ENCODE measurements around the gene PTPRN2.
A peak's percentile ranks its signal among the peaks of the same experiment; 100 is the strongest.

Gene PTPRN2

DNA sequence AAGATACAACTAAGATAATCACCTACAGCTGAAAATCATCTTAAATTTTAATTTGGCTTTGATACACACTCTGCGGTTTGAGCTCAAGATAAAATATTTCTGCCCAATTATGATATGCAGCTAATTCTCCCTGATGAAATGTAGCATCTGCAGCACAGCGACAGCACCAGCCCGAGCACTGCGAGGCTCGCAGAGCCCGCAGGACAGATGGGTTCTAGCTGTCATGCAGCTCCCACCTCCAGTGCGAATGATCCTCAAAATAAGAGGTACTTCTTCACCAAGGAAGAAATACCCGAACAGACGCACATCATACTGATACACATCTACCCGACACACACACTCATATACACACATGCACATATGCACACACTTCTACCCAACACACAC, 457.6 kb downstream of the PTPRN2 start:
- no peak overlapping the region for H2BK5ac ChIP-seq (ENCODE audit: low read length)
- H3K79me1 ChIP-seq (ENCODE audit: low read length) = no peaks in the 10 kb centered on the region
- no peak overlapping the region for H3K23ac ChIP-seq (ENCODE audit: low read length)
- no peak overlapping the region for H3K4me2 ChIP-seq (ENCODE audit: low read length)
- no peak overlapping the region for H3K56ac ChIP-seq (ENCODE audit: low read length)
- WGBS (ENCODE audit: extremely low coverage, insufficient coverage, low lambda C conversion rate) = no CpG with 5 or more reads among the region's 10 CpGs
- no peak overlapping the region for H3K9ac ChIP-seq (ENCODE audit: low read length)
- no peak overlapping the region for H2BK15ac ChIP-seq (replicated peaks; ENCODE audit: low read depth)
- no peak overlapping the region for H3K18ac ChIP-seq (ENCODE audit: low read length)
- no peak overlapping the region for H3K4me3 ChIP-seq (ENCODE audit: low read length)
- DNase-seq = no peak
- no peak overlapping the region for H4K8ac ChIP-seq (ENCODE audit: low read depth, low read length)
- no peak overlapping the region for H3K4ac ChIP-seq (ENCODE audit: low read depth, low read length)
- no peaks in the 10 kb centered on the region for H3K36me3 ChIP-seq (ENCODE audit: control insufficient read depth, insufficient read depth, low read length)
- no peaks in the 10 kb centered on the region for H3K4me1 ChIP-seq (ENCODE audit: control insufficient read depth, low read depth, low read length)
- no peaks in the 10 kb centered on the region for H3K27me3 ChIP-seq (ENCODE audit: insufficient read depth, low read length, poor library complexity)
- no peak overlapping the region for H2AK5ac ChIP-seq (ENCODE audit: low read length)
- H4K5ac ChIP-seq (ENCODE audit: low read length) = no peak overlapping the region
- H3K27ac ChIP-seq (ENCODE audit: low read depth, low read length) = no peak overlapping the region
- H2BK120ac ChIP-seq (ENCODE audit: low read depth, low read length) = no peak overlapping the region
- H3K79me2 ChIP-seq (ENCODE audit: control insufficient read depth, insufficient read depth, low read length) = no peaks in the 10 kb centered on the region

DNA sequence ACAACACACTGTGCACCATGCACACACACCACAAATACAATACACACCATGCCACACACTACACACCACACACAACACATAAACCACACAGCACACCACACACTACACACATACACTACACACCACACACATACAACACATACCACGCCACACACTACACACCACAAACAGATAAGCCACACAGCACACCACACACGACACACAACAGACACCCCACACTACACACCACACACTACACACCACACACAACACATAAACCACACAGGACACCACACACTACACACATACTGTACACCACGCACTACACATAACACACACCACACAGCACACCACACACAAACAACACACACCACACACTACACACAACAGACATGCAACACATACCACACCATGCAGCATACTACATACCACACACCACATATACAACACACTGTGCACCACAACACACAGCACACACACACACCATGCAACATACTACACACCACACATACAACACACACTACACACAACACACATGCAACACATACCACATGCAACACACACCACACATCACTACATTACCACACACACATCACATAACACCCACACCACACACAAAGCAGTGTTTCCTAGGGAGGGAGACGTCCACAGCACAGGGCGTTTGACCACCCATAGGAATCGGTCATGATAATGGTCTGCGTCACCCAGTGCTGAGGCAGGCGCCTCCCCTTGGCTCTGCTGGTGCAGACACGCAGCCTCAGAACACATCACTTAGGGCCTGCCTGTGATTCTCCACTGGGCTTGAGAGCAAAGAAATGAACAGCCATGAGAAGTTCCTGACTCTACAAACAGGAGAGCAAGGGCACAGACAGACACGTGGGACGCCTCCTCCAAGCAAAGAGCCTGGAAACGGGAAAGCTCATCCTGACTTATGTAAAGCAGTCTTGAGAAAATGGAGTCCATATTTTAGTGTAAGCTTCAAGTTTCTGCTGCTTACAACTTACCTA, 458.3 kb downstream of the PTPRN2 start:
- Histone ChIP-seq H4K8ac (ENCODE audit: low read depth, low read length) (no peak overlapping the region), H3K56ac (ENCODE audit: low read length) (no peak overlapping the region), H3K4ac (ENCODE audit: low read depth, low read length) (no peak overlapping the region), H3K27ac (ENCODE audit: low read depth, low read length) (no peak overlapping the region), H3K9ac (ENCODE audit: low read length) (no peak overlapping the region), H2AK5ac (ENCODE audit: low read length) (no peak overlapping the region), H3K4me1 (ENCODE audit: control insufficient read depth, low read depth, low read length) (no peaks in the 10 kb centered on the region), H2BK5ac (ENCODE audit: low read length) (no peak overlapping the region), H3K27me3 (ENCODE audit: insufficient read depth, low read length, poor library complexity) (no peaks in the 10 kb centered on the region), H3K4me2 (ENCODE audit: low read length) (no peak overlapping the region), H3K79me1 (ENCODE audit: low read length) (no peaks in the 10 kb centered on the region), H3K23ac (ENCODE audit: low read length) (no peak overlapping the region), H4K5ac (ENCODE audit: low read length) (no peak overlapping the region), H3K18ac (ENCODE audit: low read length) (no peak overlapping the region), H2BK15ac (replicated peaks; ENCODE audit: low read depth) (no peak overlapping the region), H3K4me3 (ENCODE audit: low read length) (no peak overlapping the region), H3K79me2 (ENCODE audit: control insufficient read depth, insufficient read depth, low read length) (no peaks in the 10 kb centered on the region), H3K36me3 (ENCODE audit: control insufficient read depth, insufficient read depth, low read length) (no peaks in the 10 kb centered on the region), H2BK120ac (ENCODE audit: low read depth, low read length) (no peak overlapping the region)
- DNase-seq = no peak
- 100% methylated on average over 1 of the region's 12 CpGs for WGBS (ENCODE audit: extremely low coverage, insufficient coverage, low lambda C conversion rate)

DNA sequence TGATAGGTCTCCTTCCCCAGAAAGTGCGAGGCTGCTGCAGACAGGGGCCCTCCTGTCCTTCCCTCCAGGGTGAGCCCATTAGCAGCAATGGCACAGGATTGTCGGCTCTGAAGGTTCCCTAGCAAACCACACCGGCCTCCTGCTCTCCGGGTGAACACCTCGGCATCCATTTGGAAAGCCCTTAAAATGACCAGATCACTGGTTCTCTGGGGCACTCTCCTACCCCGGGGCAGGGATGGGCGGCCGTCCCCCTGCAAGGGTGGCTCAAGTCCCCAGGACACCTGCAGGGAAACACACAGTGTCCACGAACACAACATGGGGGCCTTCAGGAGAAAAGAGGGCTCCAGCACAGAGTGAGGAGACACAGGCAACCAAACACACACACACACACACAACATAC, 459.1 kb downstream of the PTPRN2 start:
- no peak overlapping the region for H3K4me2 ChIP-seq (ENCODE audit: low read length)
- H2BK15ac ChIP-seq (replicated peaks; ENCODE audit: low read depth) = no peak overlapping the region
- no peak overlapping the region for H4K5ac ChIP-seq (ENCODE audit: low read length)
- H3K18ac ChIP-seq (ENCODE audit: low read length) = no peak overlapping the region
- no peaks in the 10 kb centered on the region for H3K27me3 ChIP-seq (ENCODE audit: insufficient read depth, low read length, poor library complexity)
- H3K79me2 ChIP-seq (ENCODE audit: control insufficient read depth, insufficient read depth, low read length) = no peaks in the 10 kb centered on the region
- no peaks in the 10 kb centered on the region for H3K36me3 ChIP-seq (ENCODE audit: control insufficient read depth, insufficient read depth, low read length)
- H2AK5ac ChIP-seq (ENCODE audit: low read length) = no peak overlapping the region
- no CpG with 5 or more reads among the region's 9 CpGs for WGBS (ENCODE audit: extremely low coverage, insufficient coverage, low lambda C conversion rate)
- H3K4me1 ChIP-seq (ENCODE audit: control insufficient read depth, low read depth, low read length) = no peaks in the 10 kb centered on the region
- no peaks in the 10 kb centered on the region for H3K79me1 ChIP-seq (ENCODE audit: low read length)
- no peak overlapping the region for H3K4ac ChIP-seq (ENCODE audit: low read depth, low read length)
- no peak overlapping the region for H2BK120ac ChIP-seq (ENCODE audit: low read depth, low read length)
- H2BK5ac ChIP-seq (ENCODE audit: low read length) = no peak overlapping the region
- H4K8ac ChIP-seq (ENCODE audit: low read depth, low read length) = no peak overlapping the region
- DNase-seq = peak; percentile 30
- no peak overlapping the region for H3K23ac ChIP-seq (ENCODE audit: low read length)
- no peak overlapping the region for H3K4me3 ChIP-seq (ENCODE audit: low read length)
- H3K56ac ChIP-seq (ENCODE audit: low read length) = no peak overlapping the region
- H3K9ac ChIP-seq (ENCODE audit: low read length) = no peak overlapping the region
- H3K27ac ChIP-seq (ENCODE audit: low read depth, low read length) = no peak overlapping the region

DNA sequence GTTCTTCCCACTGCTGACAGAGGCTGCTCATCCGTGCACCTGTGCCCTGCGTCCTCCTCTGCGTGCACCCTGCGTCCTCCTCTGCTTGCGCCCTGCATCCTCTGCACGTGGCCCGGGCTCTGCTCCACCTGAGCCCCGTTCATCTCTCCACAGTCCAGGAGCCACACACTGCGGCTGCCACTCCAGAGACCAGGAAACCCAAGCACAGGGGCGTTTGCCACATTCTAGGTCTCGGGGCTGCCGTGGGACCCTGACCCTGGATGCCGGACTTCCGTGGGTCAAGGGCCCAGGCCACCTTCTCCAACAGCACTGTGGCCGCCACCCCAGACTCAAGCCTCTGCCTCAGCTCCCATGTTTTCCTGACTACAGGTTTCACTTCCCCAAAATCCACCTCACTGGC, 460.4 kb downstream of the PTPRN2 start:
- Histone ChIP-seq H3K36me3 (ENCODE audit: control insufficient read depth, insufficient read depth, low read length) (no peaks in the 10 kb centered on the region), H2BK15ac (replicated peaks; ENCODE audit: low read depth) (no peak overlapping the region), H3K9ac (ENCODE audit: low read length) (no peak overlapping the region), H3K4me1 (ENCODE audit: control insufficient read depth, low read depth, low read length) (no peaks in the 10 kb centered on the region), H3K18ac (ENCODE audit: low read length) (no peak overlapping the region), H2BK120ac (ENCODE audit: low read depth, low read length) (no peak overlapping the region), H3K23ac (ENCODE audit: low read length) (no peak overlapping the region), H3K27ac (ENCODE audit: low read depth, low read length) (no peak overlapping the region), H3K79me2 (ENCODE audit: control insufficient read depth, insufficient read depth, low read length) (no peaks in the 10 kb centered on the region), H3K4ac (ENCODE audit: low read depth, low read length) (no peak overlapping the region), H3K4me2 (ENCODE audit: low read length) (no peak overlapping the region), H3K4me3 (ENCODE audit: low read length) (no peak overlapping the region), H2BK5ac (ENCODE audit: low read length) (no peak overlapping the region), H2AK5ac (ENCODE audit: low read length) (no peak overlapping the region), H4K5ac (ENCODE audit: low read length) (no peak overlapping the region), H3K79me1 (ENCODE audit: low read length) (no peaks in the 10 kb centered on the region), H4K8ac (ENCODE audit: low read depth, low read length) (no peak overlapping the region), H3K27me3 (ENCODE audit: insufficient read depth, low read length, poor library complexity) (no peaks in the 10 kb centered on the region), H3K56ac (ENCODE audit: low read length) (no peak overlapping the region)
- no peak for DNase-seq
- WGBS (ENCODE audit: extremely low coverage, insufficient coverage, low lambda C conversion rate) = no CpG with 5 or more reads among the region's 15 CpGs

DNA sequence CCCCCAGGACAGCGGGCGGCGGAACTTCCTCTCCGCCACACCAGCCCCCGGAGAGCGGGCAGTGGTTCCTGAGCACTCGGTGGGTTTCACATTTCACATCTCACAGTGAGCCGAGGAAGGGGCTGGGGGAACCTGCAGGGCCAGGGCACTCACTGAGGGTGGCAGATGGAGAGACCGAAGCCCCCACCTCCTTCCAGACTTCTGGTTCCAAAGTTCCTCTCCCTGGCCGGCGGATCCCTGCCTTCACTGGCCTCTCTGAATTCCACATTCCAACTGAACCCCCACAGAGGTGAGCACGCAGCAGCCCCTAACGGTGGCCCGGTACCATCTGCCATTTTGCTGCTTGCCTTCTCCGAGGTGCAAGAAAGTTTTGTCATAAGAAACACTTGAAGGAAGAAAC, 461.0 kb downstream of the PTPRN2 start:
- Histone ChIP-seq H3K79me2 (ENCODE audit: control insufficient read depth, insufficient read depth, low read length) (no peaks in the 10 kb centered on the region), H3K27me3 (ENCODE audit: insufficient read depth, low read length, poor library complexity) (no peaks in the 10 kb centered on the region), H3K56ac (ENCODE audit: low read length) (no peak overlapping the region), H3K4me1 (ENCODE audit: control insufficient read depth, low read depth, low read length) (no peaks in the 10 kb centered on the region), H2AK5ac (ENCODE audit: low read length) (no peak overlapping the region), H2BK15ac (replicated peaks; ENCODE audit: low read depth) (no peak overlapping the region), H4K8ac (ENCODE audit: low read depth, low read length) (no peak overlapping the region), H3K4me2 (ENCODE audit: low read length) (no peak overlapping the region), H3K18ac (ENCODE audit: low read length) (no peak overlapping the region), H2BK5ac (ENCODE audit: low read length) (no peak overlapping the region), H2BK120ac (ENCODE audit: low read depth, low read length) (no peak overlapping the region), H3K9ac (ENCODE audit: low read length) (no peak overlapping the region), H3K27ac (ENCODE audit: low read depth, low read length) (no peak overlapping the region), H4K5ac (ENCODE audit: low read length) (no peak overlapping the region), H3K36me3 (ENCODE audit: control insufficient read depth, insufficient read depth, low read length) (no peaks in the 10 kb centered on the region), H3K79me1 (ENCODE audit: low read length) (no peaks in the 10 kb centered on the region), H3K4ac (ENCODE audit: low read depth, low read length) (no peak overlapping the region), H3K23ac (ENCODE audit: low read length) (no peak overlapping the region), H3K4me3 (ENCODE audit: low read length) (no peak overlapping the region)
- no CpG with 5 or more reads among the region's 15 CpGs for WGBS (ENCODE audit: extremely low coverage, insufficient coverage, low lambda C conversion rate)
- no peak for DNase-seq

DNA sequence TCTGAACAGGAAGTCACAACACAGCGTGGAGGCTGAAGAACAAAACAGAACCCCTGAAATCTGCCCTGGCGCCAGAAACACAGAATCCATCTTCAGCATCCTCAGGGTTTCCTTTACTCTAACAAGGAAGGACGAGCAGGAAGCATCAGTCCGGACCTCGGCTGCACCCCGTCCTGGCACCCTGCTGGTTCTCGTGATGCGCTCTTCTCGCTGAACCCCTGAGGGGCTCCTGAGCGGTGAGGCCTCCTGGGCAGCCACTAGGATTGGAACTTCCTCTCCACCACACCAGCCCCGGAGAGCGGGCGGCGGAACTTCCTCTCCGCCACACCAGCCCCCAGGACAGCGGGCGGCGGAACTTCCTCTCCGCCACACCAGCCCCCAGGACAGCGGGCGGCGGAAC, 461.9 kb downstream of the PTPRN2 start:
- Histone ChIP-seq H3K23ac (ENCODE audit: low read length) (no peak overlapping the region), H3K27me3 (ENCODE audit: insufficient read depth, low read length, poor library complexity) (no peaks in the 10 kb centered on the region), H2BK120ac (ENCODE audit: low read depth, low read length) (no peak overlapping the region), H2AK5ac (ENCODE audit: low read length) (no peak overlapping the region), H4K5ac (ENCODE audit: low read length) (no peak overlapping the region), H3K79me1 (ENCODE audit: low read length) (no peaks in the 10 kb centered on the region), H3K27ac (ENCODE audit: low read depth, low read length) (no peak overlapping the region), H3K4me1 (ENCODE audit: control insufficient read depth, low read depth, low read length) (no peaks in the 10 kb centered on the region), H3K18ac (ENCODE audit: low read length) (no peak overlapping the region), H3K4me3 (ENCODE audit: low read length) (no peak overlapping the region), H4K8ac (ENCODE audit: low read depth, low read length) (no peak overlapping the region), H2BK5ac (ENCODE audit: low read length) (no peak overlapping the region), H2BK15ac (replicated peaks; ENCODE audit: low read depth) (no peak overlapping the region), H3K56ac (ENCODE audit: low read length) (no peak overlapping the region), H3K9ac (ENCODE audit: low read length) (no peak overlapping the region), H3K79me2 (ENCODE audit: control insufficient read depth, insufficient read depth, low read length) (no peaks in the 10 kb centered on the region), H3K4me2 (ENCODE audit: low read length) (no peak overlapping the region), H3K4ac (ENCODE audit: low read depth, low read length) (no peak overlapping the region), H3K36me3 (ENCODE audit: control insufficient read depth, insufficient read depth, low read length) (no peaks in the 10 kb centered on the region)
- DNase-seq = no peak
- WGBS (ENCODE audit: extremely low coverage, insufficient coverage, low lambda C conversion rate) = no CpG with 5 or more reads among the region's 22 CpGs
